Osteocyte (in vitro differentiated cells): Measurements from ENCODE around the gene CTTNBP2. TPM values are rescaled to one million over a fixed set of nuclear protein-coding genes. Genes with fewer than 3 reads are reported as not detected.

Source experiments
- DNase-seq: peaks from one replicate; pipeline ENCODE4 v3.0.0; 2021; ENCODE audit warnings: mixed read lengths; ENCODE audit not compliant: unreplicated experiment; ENCODE audit errors: extremely low spot score
- H3K27ac Mint-ChIP-seq: one replicate; pipeline ENCODE4 v1.8.0; 2021; ENCODE audit warnings: mild to moderate bottlenecking, mixed read lengths; ENCODE audit not compliant: unreplicated experiment
- H3K27me3 Mint-ChIP-seq: one replicate; pipeline ENCODE4 v1.8.0; 2021; ENCODE audit warnings: mixed read lengths; ENCODE audit not compliant: unreplicated experiment
- H3K36me3 Mint-ChIP-seq: one replicate; pipeline ENCODE4 v1.8.0; 2021; ENCODE audit warnings: mixed read lengths; ENCODE audit not compliant: unreplicated experiment
- H3K4me1 Mint-ChIP-seq: one replicate; pipeline ENCODE4 v1.8.0; 2021; ENCODE audit warnings: mixed read lengths; ENCODE audit not compliant: unreplicated experiment
- H3K4me3 Mint-ChIP-seq: one replicate; pipeline ENCODE4 v1.8.0; 2021; ENCODE audit warnings: mild to moderate bottlenecking, moderate library complexity, mixed read lengths; ENCODE audit not compliant: unreplicated experiment
- H3K9me3 Mint-ChIP-seq: one replicate; pipeline ENCODE4 v1.8.0; 2021; ENCODE audit warnings: mixed read lengths; ENCODE audit not compliant: unreplicated experiment
- long read RNA-seq: library from polyadenylated mRNA; unstranded; transcript quantifications from one replicate; pipeline ENCODE4 v2.0.0, GENCODE V29; 2021
- total RNA-seq: library from RNA; stranded (reverse); gene quantifications from 2 replicates; pipeline ENCODE4 v1.2.1, GENCODE V29; 2021
- TF ChIP-seq, protein P1 (sequence below): fragments of 200-600 bp; sonication (generic); IDR thresholded peaks from 2 replicates; pipeline ENCODE4 v1.5.0; 2021; ENCODE audit warnings: antibody characterized with exemption, mild to moderate bottlenecking, moderate library complexity

CTTNBP2 gene, protein sequence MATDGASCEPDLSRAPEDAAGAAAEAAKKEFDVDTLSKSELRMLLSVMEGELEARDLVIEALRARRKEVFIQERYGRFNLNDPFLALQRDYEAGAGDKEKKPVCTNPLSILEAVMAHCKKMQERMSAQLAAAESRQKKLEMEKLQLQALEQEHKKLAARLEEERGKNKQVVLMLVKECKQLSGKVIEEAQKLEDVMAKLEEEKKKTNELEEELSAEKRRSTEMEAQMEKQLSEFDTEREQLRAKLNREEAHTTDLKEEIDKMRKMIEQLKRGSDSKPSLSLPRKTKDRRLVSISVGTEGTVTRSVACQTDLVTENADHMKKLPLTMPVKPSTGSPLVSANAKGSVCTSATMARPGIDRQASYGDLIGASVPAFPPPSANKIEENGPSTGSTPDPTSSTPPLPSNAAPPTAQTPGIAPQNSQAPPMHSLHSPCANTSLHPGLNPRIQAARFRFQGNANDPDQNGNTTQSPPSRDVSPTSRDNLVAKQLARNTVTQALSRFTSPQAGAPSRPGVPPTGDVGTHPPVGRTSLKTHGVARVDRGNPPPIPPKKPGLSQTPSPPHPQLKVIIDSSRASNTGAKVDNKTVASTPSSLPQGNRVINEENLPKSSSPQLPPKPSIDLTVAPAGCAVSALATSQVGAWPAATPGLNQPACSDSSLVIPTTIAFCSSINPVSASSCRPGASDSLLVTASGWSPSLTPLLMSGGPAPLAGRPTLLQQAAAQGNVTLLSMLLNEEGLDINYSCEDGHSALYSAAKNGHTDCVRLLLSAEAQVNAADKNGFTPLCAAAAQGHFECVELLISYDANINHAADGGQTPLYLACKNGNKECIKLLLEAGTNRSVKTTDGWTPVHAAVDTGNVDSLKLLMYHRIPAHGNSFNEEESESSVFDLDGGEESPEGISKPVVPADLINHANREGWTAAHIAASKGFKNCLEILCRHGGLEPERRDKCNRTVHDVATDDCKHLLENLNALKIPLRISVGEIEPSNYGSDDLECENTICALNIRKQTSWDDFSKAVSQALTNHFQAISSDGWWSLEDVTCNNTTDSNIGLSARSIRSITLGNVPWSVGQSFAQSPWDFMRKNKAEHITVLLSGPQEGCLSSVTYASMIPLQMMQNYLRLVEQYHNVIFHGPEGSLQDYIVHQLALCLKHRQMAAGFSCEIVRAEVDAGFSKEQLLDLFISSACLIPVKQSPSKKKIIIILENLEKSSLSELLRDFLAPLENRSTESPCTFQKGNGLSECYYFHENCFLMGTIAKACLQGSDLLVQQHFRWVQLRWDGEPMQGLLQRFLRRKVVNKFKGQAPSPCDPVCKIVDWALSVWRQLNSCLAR (N-terminal part only)
- 2.3 and 2.6 TPM in 2 replicates for total RNA-seq
- long read RNA-seq, partial matches to known transcripts, result 1 of 1 reads
- long read RNA-seq, other reads (novel, unspliced or antisense), result 0 of 1 reads

DNA sequence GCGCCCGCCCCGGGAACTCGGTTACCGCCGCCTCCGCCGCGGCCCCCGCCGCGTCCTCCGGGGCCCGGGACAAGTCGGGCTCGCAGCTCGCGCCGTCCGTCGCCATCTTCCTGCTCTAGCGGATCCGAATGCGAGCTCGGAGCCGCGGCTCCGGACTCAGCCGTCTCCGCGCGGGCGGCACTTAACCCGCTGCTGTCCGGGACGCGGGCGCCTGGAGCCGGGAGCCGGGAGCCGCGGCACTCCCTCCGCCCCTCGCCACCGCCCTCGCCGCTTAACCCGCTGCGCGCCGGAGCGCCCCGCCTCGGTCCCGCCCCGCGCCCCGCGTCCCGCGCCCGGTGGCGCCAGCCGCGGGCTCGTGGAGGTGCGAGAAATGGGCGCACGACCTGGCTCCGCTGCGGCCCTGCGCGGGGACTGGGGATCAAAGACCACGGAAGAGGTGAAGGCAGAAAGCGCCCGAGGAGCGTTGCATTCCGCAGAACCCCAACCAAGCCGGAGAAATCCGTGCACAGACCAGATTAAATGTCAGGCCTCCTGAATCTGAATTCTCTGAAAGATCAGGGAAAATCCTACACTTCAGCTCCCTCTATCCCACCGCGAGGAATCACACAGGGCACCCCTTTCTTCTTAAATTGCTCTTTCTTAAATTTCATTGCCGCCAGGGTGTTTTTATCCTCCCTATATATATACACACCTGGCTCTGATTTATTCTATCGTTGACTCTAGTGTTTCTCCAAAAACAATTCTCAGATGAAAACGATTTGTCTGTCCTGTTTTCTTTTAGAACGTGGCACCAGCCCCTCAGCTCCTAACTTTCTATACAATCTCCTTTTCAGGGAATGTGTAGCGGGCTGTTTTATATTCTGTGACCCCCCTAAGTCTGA lies at the start of gene CTTNBP2:
Gene CTTNBP2, minus strand, starts transcription at position 132 of the 881 bp plus-strand sequence. Its CDS starts 26 bp downstream, at position 106.
- peak; percentile 86 for DNase-seq
- Mint-ChIP-seq H3K9me3 (no peaks in the 10 kb centered on the region), H3K4me3 (peak within 1 kb of the TSS; percentile 80), H3K27me3 (peaks cover 33% of the 10 kb centered on the region), H3K36me3 (no peaks in the 10 kb centered on the region), H3K4me1 (peaks cover 22% of the 10 kb centered on the region), H3K27ac (peak within 1 kb of the TSS; percentile 32)
- TF ChIP-seq, protein P1, sequence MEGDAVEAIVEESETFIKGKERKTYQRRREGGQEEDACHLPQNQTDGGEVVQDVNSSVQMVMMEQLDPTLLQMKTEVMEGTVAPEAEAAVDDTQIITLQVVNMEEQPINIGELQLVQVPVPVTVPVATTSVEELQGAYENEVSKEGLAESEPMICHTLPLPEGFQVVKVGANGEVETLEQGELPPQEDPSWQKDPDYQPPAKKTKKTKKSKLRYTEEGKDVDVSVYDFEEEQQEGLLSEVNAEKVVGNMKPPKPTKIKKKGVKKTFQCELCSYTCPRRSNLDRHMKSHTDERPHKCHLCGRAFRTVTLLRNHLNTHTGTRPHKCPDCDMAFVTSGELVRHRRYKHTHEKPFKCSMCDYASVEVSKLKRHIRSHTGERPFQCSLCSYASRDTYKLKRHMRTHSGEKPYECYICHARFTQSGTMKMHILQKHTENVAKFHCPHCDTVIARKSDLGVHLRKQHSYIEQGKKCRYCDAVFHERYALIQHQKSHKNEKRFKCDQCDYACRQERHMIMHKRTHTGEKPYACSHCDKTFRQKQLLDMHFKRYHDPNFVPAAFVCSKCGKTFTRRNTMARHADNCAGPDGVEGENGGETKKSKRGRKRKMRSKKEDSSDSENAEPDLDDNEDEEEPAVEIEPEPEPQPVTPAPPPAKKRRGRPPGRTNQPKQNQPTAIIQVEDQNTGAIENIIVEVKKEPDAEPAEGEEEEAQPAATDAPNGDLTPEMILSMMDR, result peak; percentile 40

GRCh38 chr7:117916309-117916708 lies 43.1 kb upstream of the CTTNBP2 start:
- no peaks in the 10 kb centered on the region for H3K36me3 Mint-ChIP-seq
- TF ChIP-seq, protein P1, result no peak

DNA sequence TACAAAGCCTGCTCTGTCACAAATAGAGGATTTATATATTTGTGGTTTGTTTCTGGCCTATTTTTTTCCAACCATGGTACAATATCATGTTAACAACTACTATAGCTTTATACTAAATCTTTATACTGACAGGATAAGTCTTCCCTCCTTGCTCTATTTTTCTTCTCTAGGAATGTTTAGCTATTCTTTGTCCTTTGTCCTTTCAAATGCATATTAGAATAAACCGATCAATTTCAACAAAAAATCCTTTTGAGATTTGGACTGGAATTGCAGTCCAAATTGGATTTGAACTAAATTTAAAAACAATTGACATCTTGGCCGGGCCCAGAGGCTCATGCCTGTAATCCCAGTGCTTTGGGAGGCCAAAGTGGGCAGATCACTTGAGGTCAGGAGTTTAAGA lies 39.2 kb upstream of the CTTNBP2 start:
- DNase-seq, result no peak
- TF ChIP-seq, protein P1, result no peak
- Mint-ChIP-seq H3K4me1 (no peaks in the 10 kb centered on the region), H3K27ac (no peak overlapping the region), H3K9me3 (peaks cover 7% of the 10 kb centered on the region), H3K4me3 (no peak overlapping the region), H3K36me3 (no peaks in the 10 kb centered on the region), H3K27me3 (peaks cover 12% of the 10 kb centered on the region)

More at GRCh38 chr7:117916309-117916708, 43.1 kb upstream of the CTTNBP2 start:
- Mint-ChIP-seq H3K27ac (no peak overlapping the region), H3K4me3 (no peak overlapping the region), H3K4me1 (no peaks in the 10 kb centered on the region), H3K9me3 (peaks cover 7% of the 10 kb centered on the region), H3K27me3 (peaks cover 5% of the 10 kb centered on the region)
- no peak for DNase-seq

GRCh38 chr7:117908031-117908795 lies 35.0 kb upstream of the CTTNBP2 start:
- no peak overlapping the region for H3K4me3 Mint-ChIP-seq
- H3K27me3 Mint-ChIP-seq, result peaks cover 19% of the 10 kb centered on the region
- H3K36me3 Mint-ChIP-seq, result no peaks in the 10 kb centered on the region
- H3K9me3 Mint-ChIP-seq, result no peaks in the 10 kb centered on the region
- no peak for DNase-seq
- TF ChIP-seq, protein P1, result no peak
- no peak overlapping the region for H3K27ac Mint-ChIP-seq
- no peaks in the 10 kb centered on the region for H3K4me1 Mint-ChIP-seq
